ENCODE results near the gene NFE2L3.
"Not testable (repeated sequence)": the region's sequence is repeated elsewhere in the genome, so short reads cannot be mapped to it uniquely, and the experiment has no call there.

The NFE2L3 gene, protein sequence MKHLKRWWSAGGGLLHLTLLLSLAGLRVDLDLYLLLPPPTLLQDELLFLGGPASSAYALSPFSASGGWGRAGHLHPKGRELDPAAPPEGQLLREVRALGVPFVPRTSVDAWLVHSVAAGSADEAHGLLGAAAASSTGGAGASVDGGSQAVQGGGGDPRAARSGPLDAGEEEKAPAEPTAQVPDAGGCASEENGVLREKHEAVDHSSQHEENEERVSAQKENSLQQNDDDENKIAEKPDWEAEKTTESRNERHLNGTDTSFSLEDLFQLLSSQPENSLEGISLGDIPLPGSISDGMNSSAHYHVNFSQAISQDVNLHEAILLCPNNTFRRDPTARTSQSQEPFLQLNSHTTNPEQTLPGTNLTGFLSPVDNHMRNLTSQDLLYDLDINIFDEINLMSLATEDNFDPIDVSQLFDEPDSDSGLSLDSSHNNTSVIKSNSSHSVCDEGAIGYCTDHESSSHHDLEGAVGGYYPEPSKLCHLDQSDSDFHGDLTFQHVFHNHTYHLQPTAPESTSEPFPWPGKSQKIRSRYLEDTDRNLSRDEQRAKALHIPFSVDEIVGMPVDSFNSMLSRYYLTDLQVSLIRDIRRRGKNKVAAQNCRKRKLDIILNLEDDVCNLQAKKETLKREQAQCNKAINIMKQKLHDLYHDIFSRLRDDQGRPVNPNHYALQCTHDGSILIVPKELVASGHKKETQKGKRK

GRCh38 chr7:26151953-26152781 is at the start of gene NFE2L3:
NFE2L3 (plus strand) TSS chr7:26152198; CDS start chr7:26152499, 301 bp downstream.
- peak; percentile 69 for DNase-seq (ENCODE audit: low read depth)

DNA sequence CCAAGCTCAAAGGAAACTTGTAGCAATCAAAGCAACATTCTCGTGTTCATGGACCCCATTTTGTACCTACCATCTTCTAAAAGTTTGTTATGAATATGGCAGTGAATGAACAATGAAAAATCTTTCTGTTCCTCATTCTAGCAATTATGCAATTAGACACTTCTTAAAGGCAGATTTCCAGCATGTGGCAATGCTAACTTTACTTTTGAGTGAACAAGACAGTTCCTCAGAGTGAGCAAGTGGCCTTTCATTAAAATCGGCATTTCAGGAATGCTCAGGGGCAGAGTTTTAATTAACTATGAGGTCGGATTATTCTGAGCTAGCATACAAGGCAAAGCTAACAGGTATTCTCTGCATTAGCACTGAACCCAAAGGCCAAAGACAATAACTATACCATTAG is 48.4 kb upstream of the NFE2L3 start:
- DNase-seq (ENCODE audit: low read depth), result no peak

- no peak for DNase-seq (ENCODE audit: low read depth)
Measured at GRCh38 chr7:26105236-26105635, 46.8 kb upstream of the NFE2L3 start.

DNA sequence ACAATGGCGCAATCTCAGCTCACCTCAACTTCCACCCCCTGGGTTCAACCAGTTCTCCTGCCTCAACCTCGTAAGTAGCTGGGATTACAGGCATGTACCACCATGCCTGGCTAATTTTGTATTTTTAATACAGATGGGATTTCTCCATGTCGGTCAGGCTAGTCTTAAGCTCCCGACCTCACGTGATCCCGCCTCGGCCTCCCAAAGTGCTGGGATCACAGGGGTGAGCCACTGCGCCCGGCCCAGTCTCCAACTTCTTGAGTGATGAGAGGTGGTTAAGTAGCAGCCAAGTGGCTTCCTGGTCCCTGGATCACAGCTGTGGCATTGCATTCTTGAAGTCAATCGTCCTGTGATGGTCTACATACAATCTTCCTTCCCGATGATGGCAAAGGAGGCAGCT is 46.1 kb upstream of the NFE2L3 start:
- DNase-seq (ENCODE audit: low read depth), result no peak

DNA sequence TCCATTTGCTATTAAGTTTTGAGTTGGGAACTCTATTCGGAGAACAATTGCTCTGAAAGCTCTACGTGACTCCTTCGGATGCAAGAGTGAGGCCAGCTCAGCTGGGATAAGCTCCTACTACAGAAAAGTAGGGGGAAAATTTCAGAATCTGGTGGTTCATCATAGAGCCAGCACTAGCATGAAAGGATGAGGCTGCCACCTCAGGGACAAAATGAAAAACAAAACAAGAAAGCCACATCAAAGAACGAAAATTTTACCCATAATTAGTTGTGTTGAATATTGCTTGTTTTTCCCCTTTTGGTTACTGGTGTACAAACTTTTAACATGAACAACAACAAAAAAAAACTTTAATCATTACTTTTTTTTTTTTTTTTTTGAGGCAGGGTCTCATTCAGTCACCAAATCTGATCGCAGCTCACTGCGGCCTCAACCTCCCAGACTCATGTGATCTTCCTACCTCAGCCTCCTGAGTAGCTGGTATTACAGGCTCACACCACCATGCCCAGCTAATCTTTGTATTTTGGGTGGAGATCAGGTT is 39.7 kb upstream of the NFE2L3 start:
- no peak for DNase-seq (ENCODE audit: low read depth)

GRCh38 chr7:26115650-26116049 is 36.3 kb upstream of the NFE2L3 start:
- no peak for DNase-seq (ENCODE audit: low read depth)

- no peak for DNase-seq (ENCODE audit: low read depth)
Measured at GRCh38 chr7:26117142-26117807, 34.7 kb upstream of the NFE2L3 start.

DNA sequence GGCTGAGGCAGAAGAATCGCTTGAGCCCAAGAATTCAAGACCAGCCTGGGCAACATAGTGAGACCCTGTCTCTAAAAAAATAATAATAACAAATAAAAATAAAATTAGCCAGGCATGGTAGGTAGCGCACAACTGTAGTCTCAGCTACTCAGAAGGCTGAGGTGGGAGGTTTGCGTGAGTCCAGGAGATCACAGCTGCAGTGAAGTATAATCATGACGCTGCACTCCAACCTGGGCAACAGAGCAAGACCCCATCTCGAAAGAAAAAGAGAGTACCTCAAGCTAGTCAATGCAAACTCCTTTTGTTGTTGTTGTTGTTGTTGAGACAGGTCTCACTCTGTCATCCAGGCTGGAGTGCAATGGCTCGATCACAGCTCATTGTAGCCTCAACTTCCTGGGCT is 34.0 kb upstream of the NFE2L3 start:
- DNase-seq (ENCODE audit: low read depth), result no peak

- no peak for DNase-seq (ENCODE audit: low read depth)
Measured at GRCh38 chr7:26122745-26123144, 29.3 kb upstream of the NFE2L3 start.

- DNase-seq (ENCODE audit: low read depth), result not testable (repeated sequence)
Measured at GRCh38 chr7:26124775-26125174, 27.2 kb upstream of the NFE2L3 start.

- DNase-seq (ENCODE audit: low read depth), result no peak
Measured at GRCh38 chr7:26127411-26127810, 24.6 kb upstream of the NFE2L3 start.

DNA sequence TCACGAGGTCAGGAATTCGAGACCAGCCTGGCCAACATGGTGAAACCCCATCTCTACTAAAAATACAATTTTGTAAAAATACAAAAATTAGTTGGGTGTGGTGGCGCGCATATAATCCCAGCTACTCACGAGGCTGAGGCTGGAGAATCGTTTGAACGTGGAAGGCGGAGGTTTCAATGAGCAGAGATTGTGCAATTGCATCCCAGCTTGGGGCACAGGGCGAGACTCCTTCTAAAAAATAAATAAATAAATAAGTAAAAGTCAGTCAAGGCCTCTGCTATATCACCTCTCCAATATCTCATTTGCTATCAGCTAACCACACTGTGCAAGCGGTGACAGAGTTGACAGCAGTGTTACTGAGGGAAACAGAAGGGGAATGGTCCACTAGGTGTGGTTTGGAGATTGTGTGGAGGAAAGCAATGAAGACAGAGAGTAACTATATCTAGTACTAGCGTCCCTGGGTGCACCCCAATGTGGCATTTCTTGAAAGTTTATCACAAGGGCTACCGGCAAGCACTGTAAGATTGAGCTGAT is 20.9 kb upstream of the NFE2L3 start:
- DNase-seq (ENCODE audit: low read depth), result no peak

GRCh38 chr7:26135076-26135475 is 16.9 kb upstream of the NFE2L3 start:
- DNase-seq (ENCODE audit: low read depth), result no peak

- no peak for DNase-seq (ENCODE audit: low read depth)
Measured at GRCh38 chr7:26135551-26135950, 16.4 kb upstream of the NFE2L3 start.

DNA sequence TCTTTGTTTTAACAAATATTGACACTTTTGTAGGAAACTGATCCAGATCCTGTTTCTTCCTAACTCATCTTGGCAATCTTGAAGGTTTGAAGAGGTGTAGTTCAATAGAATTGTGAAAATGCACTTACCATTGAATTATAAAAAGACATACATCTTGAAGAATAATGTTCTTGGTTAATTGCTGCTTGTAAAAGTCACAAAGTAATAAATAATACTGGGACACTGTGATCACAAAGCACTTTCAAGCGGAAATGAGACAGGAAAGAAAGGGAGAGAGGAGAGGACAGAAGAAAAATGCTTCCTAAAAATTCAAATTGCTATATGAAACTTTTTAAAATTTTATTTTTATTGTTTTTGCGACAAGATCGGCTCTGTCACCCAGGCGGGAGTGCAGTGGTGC is 15.2 kb upstream of the NFE2L3 start:
- no peak for DNase-seq (ENCODE audit: low read depth)

DNA sequence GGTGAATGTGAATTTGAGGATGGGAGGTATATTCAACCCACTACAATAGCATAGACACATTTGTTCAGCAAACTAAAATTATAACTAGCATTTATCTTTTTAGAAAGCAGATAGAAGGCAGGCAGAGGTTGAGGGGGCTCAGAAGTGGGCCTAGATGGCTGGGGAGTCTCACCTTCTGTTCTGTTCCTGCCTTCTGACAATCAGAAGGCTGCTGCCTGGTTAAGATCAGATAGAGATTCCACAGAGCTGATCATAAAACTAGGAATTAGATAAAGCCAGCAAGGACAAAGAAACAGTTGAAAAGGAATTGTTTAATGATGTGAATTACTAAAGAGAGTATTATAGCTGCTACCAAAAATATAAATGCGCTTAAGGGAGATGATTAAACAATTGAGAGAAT is 11.6 kb upstream of the NFE2L3 start:
- no peak for DNase-seq (ENCODE audit: low read depth)

GRCh38 chr7:26141077-26141476 is 10.9 kb upstream of the NFE2L3 start:
- DNase-seq (ENCODE audit: low read depth), result no peak

GRCh38 chr7:26143298-26144048 is 8.5 kb upstream of the NFE2L3 start:
- no peak for DNase-seq (ENCODE audit: low read depth)

DNA sequence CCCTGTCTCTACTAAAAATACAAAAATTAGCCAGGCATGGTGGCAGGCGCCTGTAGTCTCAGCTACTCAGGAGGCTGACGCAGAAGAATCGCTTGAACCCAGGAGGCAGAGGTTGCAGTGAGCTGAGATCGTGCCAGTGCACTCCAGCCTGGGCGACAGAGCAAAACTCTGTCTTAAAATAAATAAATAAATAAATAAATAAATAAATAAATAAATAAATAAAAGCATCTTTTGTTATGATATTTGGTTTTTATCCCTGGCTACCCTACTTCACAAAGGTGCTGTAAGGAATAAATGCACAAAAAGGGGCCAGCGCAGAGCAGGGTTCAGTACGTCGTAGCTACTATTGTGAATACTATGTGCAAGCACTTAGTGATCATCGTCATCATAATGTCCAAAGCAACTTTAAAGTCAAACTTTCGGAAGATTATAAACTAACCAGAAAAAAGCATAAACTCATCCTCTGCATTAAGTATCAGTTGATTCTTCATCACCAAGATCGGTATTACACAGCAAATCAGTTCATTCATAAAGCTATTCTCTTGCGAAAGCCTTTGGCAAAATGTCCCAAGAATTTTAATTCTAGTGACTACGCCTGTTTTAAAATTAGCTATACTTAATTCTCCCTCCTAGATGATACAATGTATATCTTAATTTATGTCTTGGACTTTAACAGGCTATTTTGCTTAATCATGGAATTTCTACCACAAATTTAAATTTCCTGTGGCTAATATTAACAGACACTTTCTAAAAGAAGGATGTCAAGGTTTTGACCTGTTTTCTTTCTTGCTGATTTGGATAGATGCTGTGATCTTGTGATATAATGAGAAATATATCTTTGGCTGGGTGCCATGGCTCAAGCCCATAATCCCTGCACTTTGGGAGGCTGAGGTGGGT is 7.6 kb upstream of the NFE2L3 start:
- DNase-seq (ENCODE audit: low read depth), result no peak

DNA sequence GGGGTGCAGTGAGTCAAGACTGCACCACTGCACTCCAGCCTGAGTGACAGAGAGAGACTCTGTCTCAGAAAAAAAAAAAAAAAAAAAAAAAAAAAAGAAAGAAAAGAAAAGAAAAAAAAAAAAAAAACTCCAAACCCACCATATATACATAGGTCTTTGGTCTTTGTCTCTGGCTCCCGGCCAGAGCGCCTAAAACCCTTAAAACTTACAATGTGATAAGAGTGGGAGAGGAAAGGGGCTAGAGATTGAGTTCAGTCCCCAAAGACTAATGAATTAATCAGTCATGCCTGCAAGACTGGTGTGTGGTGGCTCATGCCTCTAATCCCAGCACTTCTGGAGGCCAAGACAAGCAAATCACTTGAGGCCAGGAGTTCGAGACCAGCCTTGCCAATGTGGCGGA is 6.8 kb upstream of the NFE2L3 start:
- no peak for DNase-seq (ENCODE audit: low read depth)
